ENCODE results near the gene CST9. TPM values are rescaled to one million over a fixed set of nuclear protein-coding genes. Genes with fewer than 3 reads are reported as not detected.

The CST9 gene
- total RNA-seq, 1 experiment from 2014 or later = not detected

DNA sequence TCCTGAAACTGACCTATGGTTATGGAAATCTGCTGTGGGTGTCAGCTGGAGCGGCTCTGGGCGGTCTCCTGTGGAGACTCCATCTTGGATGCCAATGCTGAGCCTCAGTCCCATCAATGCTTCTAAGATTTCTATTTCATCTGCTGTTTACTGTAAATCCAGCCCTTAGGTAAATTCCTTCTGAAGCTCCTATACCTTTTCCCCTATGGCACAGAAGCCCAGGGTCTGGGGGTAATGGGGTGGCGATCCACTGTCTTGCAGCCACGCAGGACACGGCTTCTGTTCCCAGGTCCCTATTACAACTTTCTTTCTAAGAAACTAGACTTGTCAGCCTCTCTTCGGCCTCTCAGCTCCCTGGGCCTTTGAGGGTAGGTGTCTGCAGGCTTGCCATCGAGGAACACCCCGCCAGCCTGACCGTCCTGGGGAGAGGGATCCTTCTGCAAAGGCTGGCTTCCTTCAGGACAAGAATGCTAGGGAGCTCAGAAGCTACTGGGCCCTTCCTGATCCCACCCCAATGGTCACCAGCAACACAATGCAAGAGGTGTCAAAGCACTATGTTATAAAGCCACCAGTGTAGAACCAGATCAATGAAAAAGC is 25.6 kb upstream of the CST9 start:
- H3K9ac ChIP-seq (ENCODE audit: low read length) = no peak overlapping the region
- H3K4me2 ChIP-seq (ENCODE audit: low read length) = no peak overlapping the region
- peaks cover 5% of the 10 kb centered on the region in 2 experiments; a peak in 2 of 4 replicates for H3K36me3 ChIP-seq (ENCODE audit: control insufficient read depth in 1 of 2, insufficient read depth in 2 of 2, low read length in 2 of 2)
- no TSS peak for BruUV-seq (replicated peaks)
- no peaks in the 10 kb centered on the region for H3K27me3 ChIP-seq (ENCODE audit: insufficient read depth, low read length)
- H3K27ac ChIP-seq (ENCODE audit: low read depth, low read length) = no peak overlapping the region
- no peak for ATAC-seq
- H3K4me3 ChIP-seq (replicated peaks in 1 of 2; ENCODE audit: low read depth in 1 of 2, low read length in 2 of 2) = no peak overlapping the region
- TF ChIP-seq, protein P1, sequence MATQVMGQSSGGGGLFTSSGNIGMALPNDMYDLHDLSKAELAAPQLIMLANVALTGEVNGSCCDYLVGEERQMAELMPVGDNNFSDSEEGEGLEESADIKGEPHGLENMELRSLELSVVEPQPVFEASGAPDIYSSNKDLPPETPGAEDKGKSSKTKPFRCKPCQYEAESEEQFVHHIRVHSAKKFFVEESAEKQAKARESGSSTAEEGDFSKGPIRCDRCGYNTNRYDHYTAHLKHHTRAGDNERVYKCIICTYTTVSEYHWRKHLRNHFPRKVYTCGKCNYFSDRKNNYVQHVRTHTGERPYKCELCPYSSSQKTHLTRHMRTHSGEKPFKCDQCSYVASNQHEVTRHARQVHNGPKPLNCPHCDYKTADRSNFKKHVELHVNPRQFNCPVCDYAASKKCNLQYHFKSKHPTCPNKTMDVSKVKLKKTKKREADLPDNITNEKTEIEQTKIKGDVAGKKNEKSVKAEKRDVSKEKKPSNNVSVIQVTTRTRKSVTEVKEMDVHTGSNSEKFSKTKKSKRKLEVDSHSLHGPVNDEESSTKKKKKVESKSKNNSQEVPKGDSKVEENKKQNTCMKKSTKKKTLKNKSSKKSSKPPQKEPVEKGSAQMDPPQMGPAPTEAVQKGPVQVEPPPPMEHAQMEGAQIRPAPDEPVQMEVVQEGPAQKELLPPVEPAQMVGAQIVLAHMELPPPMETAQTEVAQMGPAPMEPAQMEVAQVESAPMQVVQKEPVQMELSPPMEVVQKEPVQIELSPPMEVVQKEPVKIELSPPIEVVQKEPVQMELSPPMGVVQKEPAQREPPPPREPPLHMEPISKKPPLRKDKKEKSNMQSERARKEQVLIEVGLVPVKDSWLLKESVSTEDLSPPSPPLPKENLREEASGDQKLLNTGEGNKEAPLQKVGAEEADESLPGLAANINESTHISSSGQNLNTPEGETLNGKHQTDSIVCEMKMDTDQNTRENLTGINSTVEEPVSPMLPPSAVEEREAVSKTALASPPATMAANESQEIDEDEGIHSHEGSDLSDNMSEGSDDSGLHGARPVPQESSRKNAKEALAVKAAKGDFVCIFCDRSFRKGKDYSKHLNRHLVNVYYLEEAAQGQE (IDR thresholded peaks at IDR 0.05; ENCODE audit: low read depth) = no peak
- no peak for TF ChIP-seq JUND (IDR thresholded peaks at IDR 0.05)
- TF ChIP-seq ZNF274 (IDR thresholded peaks at IDR 0.05; ENCODE audit: low read depth, low read length) = no peak
- TF ChIP-seq, protein P2, sequence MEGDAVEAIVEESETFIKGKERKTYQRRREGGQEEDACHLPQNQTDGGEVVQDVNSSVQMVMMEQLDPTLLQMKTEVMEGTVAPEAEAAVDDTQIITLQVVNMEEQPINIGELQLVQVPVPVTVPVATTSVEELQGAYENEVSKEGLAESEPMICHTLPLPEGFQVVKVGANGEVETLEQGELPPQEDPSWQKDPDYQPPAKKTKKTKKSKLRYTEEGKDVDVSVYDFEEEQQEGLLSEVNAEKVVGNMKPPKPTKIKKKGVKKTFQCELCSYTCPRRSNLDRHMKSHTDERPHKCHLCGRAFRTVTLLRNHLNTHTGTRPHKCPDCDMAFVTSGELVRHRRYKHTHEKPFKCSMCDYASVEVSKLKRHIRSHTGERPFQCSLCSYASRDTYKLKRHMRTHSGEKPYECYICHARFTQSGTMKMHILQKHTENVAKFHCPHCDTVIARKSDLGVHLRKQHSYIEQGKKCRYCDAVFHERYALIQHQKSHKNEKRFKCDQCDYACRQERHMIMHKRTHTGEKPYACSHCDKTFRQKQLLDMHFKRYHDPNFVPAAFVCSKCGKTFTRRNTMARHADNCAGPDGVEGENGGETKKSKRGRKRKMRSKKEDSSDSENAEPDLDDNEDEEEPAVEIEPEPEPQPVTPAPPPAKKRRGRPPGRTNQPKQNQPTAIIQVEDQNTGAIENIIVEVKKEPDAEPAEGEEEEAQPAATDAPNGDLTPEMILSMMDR (IDR thresholded peaks at IDR 0.05 in 2 of 3, conservative IDR thresholded peaks at IDR 0.05 in 1 of 3; ENCODE audit: borderline replicate concordance in 1 of 3, insufficient read depth in 1 of 3, low read depth in 2 of 3, low read length in 2 of 3) = no peak
- no peak for TF ChIP-seq POLR2AphosphoS5 (IDR thresholded peaks at IDR 0.05; ENCODE audit: low read depth, low read length)
- TF ChIP-seq SIN3A (IDR thresholded peaks at IDR 0.05; ENCODE audit: low read depth) = no peak
- TF ChIP-seq, protein P3, sequence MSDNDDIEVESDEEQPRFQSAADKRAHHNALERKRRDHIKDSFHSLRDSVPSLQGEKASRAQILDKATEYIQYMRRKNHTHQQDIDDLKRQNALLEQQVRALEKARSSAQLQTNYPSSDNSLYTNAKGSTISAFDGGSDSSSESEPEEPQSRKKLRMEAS (IDR thresholded peaks at IDR 0.05) = no peak
- TF ChIP-seq, protein P4, sequence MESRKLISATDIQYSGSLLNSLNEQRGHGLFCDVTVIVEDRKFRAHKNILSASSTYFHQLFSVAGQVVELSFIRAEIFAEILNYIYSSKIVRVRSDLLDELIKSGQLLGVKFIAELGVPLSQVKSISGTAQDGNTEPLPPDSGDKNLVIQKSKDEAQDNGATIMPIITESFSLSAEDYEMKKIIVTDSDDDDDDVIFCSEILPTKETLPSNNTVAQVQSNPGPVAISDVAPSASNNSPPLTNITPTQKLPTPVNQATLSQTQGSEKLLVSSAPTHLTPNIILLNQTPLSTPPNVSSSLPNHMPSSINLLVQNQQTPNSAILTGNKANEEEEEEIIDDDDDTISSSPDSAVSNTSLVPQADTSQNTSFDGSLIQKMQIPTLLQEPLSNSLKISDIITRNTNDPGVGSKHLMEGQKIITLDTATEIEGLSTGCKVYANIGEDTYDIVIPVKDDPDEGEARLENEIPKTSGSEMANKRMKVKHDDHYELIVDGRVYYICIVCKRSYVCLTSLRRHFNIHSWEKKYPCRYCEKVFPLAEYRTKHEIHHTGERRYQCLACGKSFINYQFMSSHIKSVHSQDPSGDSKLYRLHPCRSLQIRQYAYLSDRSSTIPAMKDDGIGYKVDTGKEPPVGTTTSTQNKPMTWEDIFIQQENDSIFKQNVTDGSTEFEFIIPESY (IDR thresholded peaks at IDR 0.05; ENCODE audit: extremely low read depth, insufficient replicate concordance, low read length) = no peak
- TF ChIP-seq FOSL1 (IDR thresholded peaks at IDR 0.05; ENCODE audit: low read depth) = no peak
- no peak for TF ChIP-seq SP1 (IDR thresholded peaks at IDR 0.05; ENCODE audit: low read depth)
- TF ChIP-seq, protein P5, sequence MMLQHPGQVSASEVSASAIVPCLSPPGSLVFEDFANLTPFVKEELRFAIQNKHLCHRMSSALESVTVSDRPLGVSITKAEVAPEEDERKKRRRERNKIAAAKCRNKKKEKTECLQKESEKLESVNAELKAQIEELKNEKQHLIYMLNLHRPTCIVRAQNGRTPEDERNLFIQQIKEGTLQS (IDR thresholded peaks at IDR 0.05) = no peak
- TF ChIP-seq EGR1 (IDR thresholded peaks at IDR 0.05; ENCODE audit: low read depth) = no peak
- no peak for TF ChIP-seq EZH2 (IDR thresholded peaks at IDR 0.05)
- TF ChIP-seq ZFX (IDR thresholded peaks at IDR 0.05) = no peak
- TF ChIP-seq TCF7L2 (IDR thresholded peaks at IDR 0.05; ENCODE audit: borderline replicate concordance, extremely low read depth, insufficient read depth, insufficient read length) = no peak
- TF ChIP-seq YY1 (IDR thresholded peaks at IDR 0.05; ENCODE audit: extremely low read depth, insufficient replicate concordance, low read depth, low read length) = no peak
- TF ChIP-seq EZH2phosphoT487 (IDR thresholded peaks at IDR 0.05; ENCODE audit: borderline replicate concordance) = no peak
- TF ChIP-seq SRF (IDR thresholded peaks at IDR 0.05; ENCODE audit: low read depth) = no peak
- ChIA-PET POLR2A (no interaction called here), CTCF (no interaction called here), RAD21 (ENCODE audit: low non-redundant PET in 1 of 2, low total read pairs in 2 of 2, uncharacterized antibody in 2 of 2, unreplicated experiment in 2 of 2) (no interaction called here)
- no peaks in the 10 kb centered on the region for H4K20me1 ChIP-seq (ENCODE audit: insufficient read depth)
- H3K9me3 ChIP-seq (ENCODE audit: control insufficient read depth in 1 of 2, insufficient read depth in 1 of 2, low read depth in 1 of 2, low read length in 2 of 2) = peaks cover 0 to 8% of the 10 kb centered on the region in 2 experiments; a peak in 1 of 4 replicates
- H2AFZ ChIP-seq (ENCODE audit: low read depth, low read length, poor library complexity, severe bottlenecking) = no peak overlapping the region
- DNase-seq (ENCODE audit: low read depth, low spot score) = no peak
- H3K9me2 ChIP-seq (ENCODE audit: insufficient read depth) = no peaks in the 10 kb centered on the region
- intact Hi-C loops (cut with micrococcal nuclease) = loop anchor here (10.0 kb wide), 1 partner anchor 1563 kb away; the partner anchor contains the start of gene ENTPD6
- H3K4me1 ChIP-seq (ENCODE audit: control insufficient read depth in 1 of 2, insufficient read depth in 2 of 2, low read length in 2 of 2) = peaks cover 24 to 41% of the 10 kb centered on the region in 2 experiments
- peaks cover 9% of the 10 kb centered on the region for H3K79me2 ChIP-seq (ENCODE audit: insufficient read depth, low read length)

All from HCT116 (cell line).